Measurements from ENCODE around the gene INTS1. TPM values are rescaled to one million over a fixed set of nuclear protein-coding genes. Genes with fewer than 3 reads are reported as not detected.

Gene INTS1
- total and polyA plus RNA-seq, 2 of the 4 experiments (the other 2 are of a cell fraction) = 9.3 to 40.1 TPM

DNA sequence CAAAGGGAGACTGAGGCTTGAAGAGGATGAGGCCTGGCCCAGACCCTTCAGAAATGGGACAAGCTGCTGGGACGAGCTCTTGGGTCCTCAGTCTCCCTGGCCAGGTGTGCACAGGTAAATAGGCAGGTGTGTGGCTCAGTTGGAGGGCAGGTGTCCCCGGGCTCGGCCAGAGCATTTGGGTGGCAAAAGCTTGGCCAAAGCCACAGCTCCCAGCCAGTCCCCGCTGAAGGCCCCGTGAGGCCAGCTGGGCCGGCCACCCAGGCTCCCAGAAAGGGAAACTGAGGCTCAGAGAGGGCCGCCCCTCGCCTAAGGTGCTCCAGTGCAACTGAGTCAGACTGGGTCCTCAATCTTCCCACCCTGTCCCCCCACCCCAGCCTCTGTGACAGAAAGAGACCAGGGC lies 82.2 kb downstream of the INTS1 start:
- Histone ChIP-seq H2AK5ac (ENCODE audit: low read depth, low read length) (no peak overlapping the region), H3K23ac (ENCODE audit: low read depth, low read length) (no peak overlapping the region), H2BK120ac (ENCODE audit: low read depth, low read length) (no peak overlapping the region), H2BK20ac (ENCODE audit: low read depth, low read length) (no peak overlapping the region), H3K27me3 (ENCODE audit: control insufficient read depth, insufficient read depth, low read length) (peaks cover 33% of the 10 kb centered on the region), H3K9me3 (ENCODE audit: control insufficient read depth, insufficient read depth, low read length) (peaks cover 2% of the 10 kb centered on the region; the same call in 1 of the 2 replicates), H3K4ac (ENCODE audit: low read depth, low read length) (no peak overlapping the region), H3K56ac (ENCODE audit: extremely low read depth, insufficient read depth, low read length) (no peak overlapping the region), H2BK15ac (ENCODE audit: low read depth, low read length) (no peak overlapping the region), H2AK9ac (replicated peaks; ENCODE audit: low read depth, low read length, poor library complexity) (no peak overlapping the region), H2AFZ (replicated peaks; ENCODE audit: low read length, poor library complexity) (no peak overlapping the region), H3K9me1 (ENCODE audit: insufficient read depth, low read length) (peaks cover 3% of the 10 kb centered on the region), H3K27ac (ENCODE audit: insufficient read depth, low read length) (no peak overlapping the region), H4K91ac (ENCODE audit: insufficient read depth, low read depth, low read length) (no peak overlapping the region), H4K5ac (ENCODE audit: low read depth, low read length) (no peak overlapping the region), H3K4me2 (ENCODE audit: low read depth, low read length) (no peak overlapping the region), H3K4me3 (ENCODE audit: insufficient read depth, low read depth, low read length) (no peak overlapping the region), H3K4me1 (ENCODE audit: control insufficient read depth, insufficient read depth, low read length) (no peaks in the 10 kb centered on the region), H4K8ac (ENCODE audit: low read depth in 2 of 2, low read length in 2 of 2) (no peak overlapping the region), H3K36me3 (ENCODE audit: control insufficient read depth, insufficient read depth, low read length) (no peaks in the 10 kb centered on the region), H4K20me1 (ENCODE audit: insufficient read depth, low read length) (no peaks in the 10 kb centered on the region), H3K18ac (ENCODE audit: low read depth, low read length) (no peak overlapping the region), H3K9ac (ENCODE audit: low read depth, low read length) (no peak overlapping the region), H3K14ac (replicated peaks; ENCODE audit: low read depth, low read length) (no peak overlapping the region), H3K79me1 (ENCODE audit: low read depth in 1 of 2, low read length in 2 of 2) (no peaks in the 10 kb centered on the region), H2BK5ac (ENCODE audit: low read depth, low read length, poor library complexity, severe bottlenecking) (no peak overlapping the region)
- intact Hi-C loops (cut with micrococcal nuclease) (no loop called here), in situ Hi-C loops (cut with MboI; ENCODE audit: low sequenced_read_pairs) (no loop called here), dilution Hi-C loops (cut with HindIII; ENCODE audit: low sequenced_read_pairs, unreplicated experiment) (no loop called here)
- no peak for DNase-seq
- WGBS, 2 experiments (ENCODE audit: extremely low coverage in 2 of 2, insufficient read length in 1 of 2) = 85% methylated on average over 5 of the region's 8 CpGs; no CpG with 5 or more reads in 1 of the 2 experiments
- POLR2A ChIA-PET (ENCODE audit: unreplicated experiment) = no interaction called here
- no TSS peak for BruUV-seq (replicated peaks)
- ATAC-seq (ENCODE audit: low read depth) = no peak
- TF ChIP-seq MXI1 (IDR thresholded peaks at IDR 0.05; ENCODE audit: borderline replicate concordance, low read depth, low read length) (no peak), SMC3 (IDR thresholded peaks at IDR 0.05; ENCODE audit: low read depth, low read length) (no peak), POLR2A (IDR thresholded peaks at IDR 0.05; ENCODE audit: low read depth, low read length) (no peak), BHLHE40 (IDR thresholded peaks at IDR 0.05; ENCODE audit: low read depth, low read length) (no peak)
- CTCF ChIA-PET = interaction anchor here (1.8 kb wide), 1 partner anchor 11 kb away, joined by 5 read pairs; no protein-coding TSS in a partner anchor

Measured in IMR-90 (cell line).